Measurements from ENCODE around the gene MYO1E. TPM values are rescaled to one million over a fixed set of nuclear protein-coding genes. Genes with fewer than 3 reads are reported as not detected.

The MYO1E gene
- total RNA-seq, 4 donors from 2014 or later, result 131 to 388 (median 345) TPM

DNA sequence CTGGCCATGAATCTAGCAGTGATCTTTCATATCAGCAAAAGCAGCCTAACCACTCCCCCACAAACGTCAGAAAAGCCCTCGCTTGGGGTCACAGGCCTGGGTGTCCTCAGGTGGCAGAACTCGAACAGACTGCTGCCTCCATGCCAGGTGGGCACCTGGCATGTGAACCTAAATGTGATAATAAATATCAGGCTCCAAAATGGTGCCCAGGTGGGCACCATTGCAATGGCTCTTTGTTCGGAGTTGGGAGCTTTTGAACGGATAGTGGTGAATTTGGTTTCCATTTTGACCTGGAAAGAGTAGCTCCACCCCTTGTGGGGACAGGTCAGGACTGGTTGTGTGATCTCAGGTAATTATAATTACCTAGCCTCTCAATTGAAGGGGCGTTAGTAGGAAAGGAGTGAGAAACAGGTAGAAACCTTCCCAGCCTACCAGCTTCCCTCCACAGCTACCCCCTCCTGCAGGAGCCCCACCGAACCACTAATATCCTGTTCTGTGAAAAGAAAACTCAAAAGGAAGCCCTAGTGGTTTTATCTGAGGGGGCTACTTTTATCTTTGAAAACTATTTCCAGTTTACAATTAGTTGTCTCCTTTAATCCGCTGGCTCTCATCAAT lies 18.1 kb downstream of the MYO1E start:
- DNase-seq, result no peak
- H3K4me3 ChIP-seq, result no peak overlapping the region
- H3K27ac ChIP-seq, result no peak overlapping the region
- no peak for TF ChIP-seq POLR2A (IDR thresholded peaks at IDR 0.05)
- no peaks in the 10 kb centered on the region for H3K27me3 ChIP-seq
- WGBS, 2 donors (ENCODE audit: low coverage in 1 of 2), result 46 to 74% methylated on average over 3 to 8 of the region's 8 CpGs
- intact Hi-C loops (cut with DNase I; ENCODE audit: low total_unique reads), result no loop called here
- peaks cover 0 to 37% (median 8%) of the 10 kb centered on the region in 4 donors for H3K4me1 ChIP-seq
- no peaks in the 10 kb centered on the region for H3K36me3 ChIP-seq
- H3K9me3 ChIP-seq, result no peaks in the 10 kb centered on the region
- in situ Hi-C loops (cut with MboI; ENCODE audit: low pct_ligation_motif_present in 1 of 4, low pct_unique_long_range_greater_than_20kb in 1 of 4, low sequenced_read_pairs in 3 of 4), result no loop called here

DNA sequence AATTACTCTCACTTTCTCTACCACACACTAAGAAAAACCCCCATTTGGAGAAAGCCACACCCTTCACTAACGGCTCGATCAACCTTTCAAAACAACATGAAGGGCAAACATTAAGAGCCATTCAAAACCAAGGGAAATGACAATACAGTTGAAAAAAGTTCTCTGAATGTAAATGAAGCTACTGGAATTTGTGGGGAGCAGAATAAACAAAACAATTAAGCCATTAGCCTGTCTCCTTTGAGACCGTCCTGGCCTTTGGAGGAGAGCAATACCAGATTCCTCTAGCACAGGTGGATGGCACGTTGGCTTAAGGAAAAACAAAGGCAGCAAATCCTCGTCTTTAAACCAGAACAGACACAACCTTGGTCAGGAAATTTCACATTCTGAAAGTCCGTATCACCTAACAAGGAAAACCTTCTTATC lies 18.7 kb downstream of the MYO1E start:
- TF ChIP-seq EP300 (IDR thresholded peaks at IDR 0.05; ENCODE audit: low read depth) (no peak), POLR2AphosphoS5 (IDR thresholded peaks at IDR 0.05) (no peak), POLR2A (IDR thresholded peaks at IDR 0.05) (no peak)
- TF ChIP-seq, protein P1, sequence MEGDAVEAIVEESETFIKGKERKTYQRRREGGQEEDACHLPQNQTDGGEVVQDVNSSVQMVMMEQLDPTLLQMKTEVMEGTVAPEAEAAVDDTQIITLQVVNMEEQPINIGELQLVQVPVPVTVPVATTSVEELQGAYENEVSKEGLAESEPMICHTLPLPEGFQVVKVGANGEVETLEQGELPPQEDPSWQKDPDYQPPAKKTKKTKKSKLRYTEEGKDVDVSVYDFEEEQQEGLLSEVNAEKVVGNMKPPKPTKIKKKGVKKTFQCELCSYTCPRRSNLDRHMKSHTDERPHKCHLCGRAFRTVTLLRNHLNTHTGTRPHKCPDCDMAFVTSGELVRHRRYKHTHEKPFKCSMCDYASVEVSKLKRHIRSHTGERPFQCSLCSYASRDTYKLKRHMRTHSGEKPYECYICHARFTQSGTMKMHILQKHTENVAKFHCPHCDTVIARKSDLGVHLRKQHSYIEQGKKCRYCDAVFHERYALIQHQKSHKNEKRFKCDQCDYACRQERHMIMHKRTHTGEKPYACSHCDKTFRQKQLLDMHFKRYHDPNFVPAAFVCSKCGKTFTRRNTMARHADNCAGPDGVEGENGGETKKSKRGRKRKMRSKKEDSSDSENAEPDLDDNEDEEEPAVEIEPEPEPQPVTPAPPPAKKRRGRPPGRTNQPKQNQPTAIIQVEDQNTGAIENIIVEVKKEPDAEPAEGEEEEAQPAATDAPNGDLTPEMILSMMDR (IDR thresholded peaks at IDR 0.05), result no peak

DNA sequence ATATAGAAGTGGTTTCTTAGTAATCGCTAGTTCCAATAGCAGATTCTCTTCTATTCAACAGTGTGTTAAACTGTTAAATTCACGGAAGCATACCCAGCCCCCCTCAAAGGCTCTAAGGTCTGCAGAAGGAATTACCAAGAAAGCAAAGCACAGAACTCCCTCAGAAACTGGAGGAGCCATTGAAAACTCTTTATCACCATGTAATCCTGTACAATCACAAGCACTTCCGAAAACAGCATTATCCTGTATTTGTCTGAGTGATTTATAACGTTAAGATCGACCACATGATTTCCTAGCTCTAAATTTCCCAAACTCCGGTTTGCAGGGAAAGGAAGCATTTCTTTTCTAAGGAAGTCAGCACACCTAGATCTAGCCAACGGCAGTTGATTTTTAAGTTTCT lies 20.0 kb downstream of the MYO1E start:
- in situ Hi-C loops (cut with MboI; ENCODE audit: low pct_ligation_motif_present in 1 of 4, low pct_unique_long_range_greater_than_20kb in 1 of 4, low sequenced_read_pairs in 3 of 4) (no loop called here), intact Hi-C loops (cut with DNase I; ENCODE audit: low total_unique reads) (no loop called here)
- Histone ChIP-seq H3K4me3 (no peak overlapping the region), H3K36me3 (no peaks in the 10 kb centered on the region), H3K27ac (no peak overlapping the region), H3K4me1 (peaks cover 0 to 40% (median 10%) of the 10 kb centered on the region in 4 donors), H3K9me3 (no peaks in the 10 kb centered on the region), H3K27me3 (no peaks in the 10 kb centered on the region)
- WGBS, 2 donors (ENCODE audit: low coverage in 1 of 2), result 48 to 51% methylated on average over 7 of the region's 7 CpGs
- DNase-seq, result no peak
- TF ChIP-seq POLR2A (IDR thresholded peaks at IDR 0.05) (no peak), POLR2AphosphoS5 (IDR thresholded peaks at IDR 0.05) (no peak), EP300 (IDR thresholded peaks at IDR 0.05; ENCODE audit: low read depth) (no peak)
- TF ChIP-seq, protein P1 (IDR thresholded peaks at IDR 0.05), result no peak

More for the DNA sequence above, 18.7 kb downstream of the MYO1E start:
- intact Hi-C loops (cut with DNase I; ENCODE audit: low total_unique reads), result no loop called here
- in situ Hi-C loops (cut with MboI; ENCODE audit: low pct_ligation_motif_present in 1 of 4, low pct_unique_long_range_greater_than_20kb in 1 of 4, low sequenced_read_pairs in 3 of 4), result no loop called here
- no peak for DNase-seq
- Histone ChIP-seq H3K9me3 (no peaks in the 10 kb centered on the region), H3K27me3 (no peaks in the 10 kb centered on the region), H3K4me3 (no peak overlapping the region), H3K36me3 (no peaks in the 10 kb centered on the region), H3K4me1 (peaks cover 0 to 40% (median 10%) of the 10 kb centered on the region in 4 donors), H3K27ac (no peak overlapping the region)
- WGBS, 2 donors (ENCODE audit: low coverage in 1 of 2), result 60 to 69% methylated on average over 6 of the region's 6 CpGs

DNA sequence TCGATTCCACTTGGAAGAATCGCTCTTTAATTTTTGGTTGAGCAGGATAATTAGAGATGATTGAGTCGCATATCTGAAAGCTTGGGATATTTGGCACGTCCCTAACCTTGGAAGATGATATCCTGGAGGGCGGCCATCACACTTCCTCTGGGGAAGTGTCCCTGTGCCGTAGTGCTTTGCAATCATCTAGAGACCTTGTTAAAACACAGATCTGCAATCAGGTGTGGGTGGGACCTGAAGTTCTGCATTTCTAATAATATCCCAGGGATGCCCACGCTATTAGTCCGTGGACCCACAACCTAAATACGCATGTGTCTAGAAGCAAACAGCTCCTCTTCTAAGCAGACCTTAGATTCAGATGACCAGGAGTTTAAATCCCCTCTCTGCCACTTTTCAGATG lies 20.5 kb downstream of the MYO1E start:
- H3K36me3 ChIP-seq, result no peaks in the 10 kb centered on the region
- TF ChIP-seq EP300 (IDR thresholded peaks at IDR 0.05; ENCODE audit: low read depth) (no peak), POLR2A (IDR thresholded peaks at IDR 0.05) (no peak), POLR2AphosphoS5 (IDR thresholded peaks at IDR 0.05) (no peak)
- TF ChIP-seq, protein P1 (IDR thresholded peaks at IDR 0.05), result no peak
- in situ Hi-C loops (cut with MboI; ENCODE audit: low pct_ligation_motif_present in 1 of 4, low pct_unique_long_range_greater_than_20kb in 1 of 4, low sequenced_read_pairs in 3 of 4) (no loop called here), intact Hi-C loops (cut with DNase I; ENCODE audit: low total_unique reads) (no loop called here)
- 80 to 82% methylated on average over 2 to 9 of the region's 9 CpGs for WGBS, 2 donors (ENCODE audit: low coverage in 1 of 2)
- DNase-seq, result no peak
- H3K27me3 ChIP-seq, result no peaks in the 10 kb centered on the region
- peaks cover 0 to 40% (median 10%) of the 10 kb centered on the region in 4 donors for H3K4me1 ChIP-seq
- no peaks in the 10 kb centered on the region for H3K9me3 ChIP-seq
- no peak overlapping the region for H3K27ac ChIP-seq
- H3K4me3 ChIP-seq, result no peak overlapping the region

DNA sequence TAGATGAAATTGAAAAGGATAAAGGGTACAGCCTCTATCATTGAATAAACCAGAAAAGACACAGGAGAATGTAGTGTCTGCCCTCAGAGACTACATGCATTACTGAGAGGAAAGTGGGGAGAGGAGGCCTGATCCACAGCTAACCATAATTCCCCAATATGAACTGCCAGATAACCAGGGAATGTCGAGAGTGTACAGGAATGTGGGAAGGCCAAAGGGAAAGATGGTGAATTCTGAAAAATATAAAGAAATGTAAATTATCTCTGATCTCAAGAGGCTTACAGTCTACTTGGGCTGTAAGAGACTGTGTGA lies 22.3 kb downstream of the MYO1E start:
- Histone ChIP-seq H3K27me3 (no peaks in the 10 kb centered on the region), H3K27ac (peak overlapping the region; percentile 12 to 64 (median 54)), H3K4me1 (peaks cover 0 to 45% (median 10%) of the 10 kb centered on the region in 4 donors), H3K9me3 (no peaks in the 10 kb centered on the region), H3K4me3 (no peak overlapping the region), H3K36me3 (no peaks in the 10 kb centered on the region)
- in situ Hi-C loops (cut with MboI; ENCODE audit: low pct_ligation_motif_present in 1 of 4, low pct_unique_long_range_greater_than_20kb in 1 of 4, low sequenced_read_pairs in 3 of 4), result no loop called here
- intact Hi-C loops (cut with DNase I; ENCODE audit: low total_unique reads), result no loop called here
- no peak for TF ChIP-seq EP300 (IDR thresholded peaks at IDR 0.05; ENCODE audit: low read depth)
- TF ChIP-seq POLR2A (IDR thresholded peaks at IDR 0.05), result no peak
- TF ChIP-seq POLR2AphosphoS5 (IDR thresholded peaks at IDR 0.05), result no peak
- TF ChIP-seq, protein P1 (IDR thresholded peaks at IDR 0.05), result no peak
- WGBS, 2 donors (ENCODE audit: low coverage in 1 of 2), result 72 to 88% methylated on average over 1 of the region's 1 CpG
- no peak for DNase-seq

Data from transverse colon (tissue), 4 donors.